CD4-positive, CD25-positive, alpha-beta regulatory T cell (primary cell): ENCODE results near the gene PROM2. TPM values are rescaled to one million over a fixed set of nuclear protein-coding genes. Genes with fewer than 3 reads are reported as not detected.
"Not testable (repeated sequence)": the region's sequence is repeated elsewhere in the genome, so short reads cannot be mapped to it uniquely, and the experiment has no call there.

Experiments
- ATAC-seq, 2 donors: fragments of 150-1000 bp; cut with Tn5 transposase; one replicate each; pipeline ENCODE4 v1.10.0; 2021; ENCODE audit warnings: low read depth in 2 of 2, moderate number of reproducible peaks in 2 of 2, moderate library complexity in 1 of 2
- DNase-seq, 3 donors: peaks; one replicate each; pipeline versions ENCODE4 v3.0.0 to v3.0.0-alpha.2; 2012 to 2022; ENCODE audit warnings: mixed read lengths in 1 of 3
- H3K27ac ChIP-seq: one replicate; pipeline ENCODE4 v1.7.0; 2013; ENCODE audit warnings: mild to moderate bottlenecking, low read length; ENCODE audit not compliant: insufficient read depth, poor library complexity, severe bottlenecking
- H3K27me3 ChIP-seq: one replicate; pipeline ENCODE4 v1.7.0; 2013; ENCODE audit warnings: low read length; ENCODE audit not compliant: control insufficient read depth, insufficient read depth
- H3K36me3 ChIP-seq: one replicate; pipeline ENCODE4 v1.7.0; 2013; ENCODE audit warnings: mild to moderate bottlenecking, low read length, moderate library complexity; ENCODE audit not compliant: control insufficient read depth, insufficient read depth
- H3K4me1 ChIP-seq: 2 replicates; pipeline ENCODE4 v1.7.0; 2013; ENCODE audit warnings: mild to moderate bottlenecking, low read length; ENCODE audit not compliant: insufficient read depth, control insufficient read depth, poor library complexity, severe bottlenecking
- H3K4me3 ChIP-seq: one replicate; pipeline ENCODE4 v1.7.0; 2013; ENCODE audit warnings: low read depth, mild to moderate bottlenecking, low read length, moderate library complexity
- H3K9me3 ChIP-seq, 2 experiments: 1 replicate in 1 of 2; 2 replicates in 1 of 2; pipeline ENCODE4 v1.7.0; 2013; ENCODE audit warnings: low read length in 2 of 2, mild to moderate bottlenecking in 1 of 2, moderate library complexity in 1 of 2; ENCODE audit not compliant: control insufficient read depth in 2 of 2
- H3K27ac Mint-ChIP-seq, 3 donors: one replicate each; pipeline ENCODE4 v1.8.0; 2020 to 2022; ENCODE audit warnings: mild to moderate bottlenecking in 3 of 3, mixed read lengths in 3 of 3, moderate library complexity in 2 of 3
- H3K27me3 Mint-ChIP-seq: one replicate; pipeline ENCODE4 v1.8.0; 2022; ENCODE audit warnings: mild to moderate bottlenecking, mixed read lengths
- H3K36me3 Mint-ChIP-seq: one replicate; pipeline ENCODE4 v1.8.0; 2020; ENCODE audit warnings: mixed read lengths
- H3K4me1 Mint-ChIP-seq, 4 donors: one replicate each; pipeline ENCODE4 v1.8.0; 2020 to 2022; ENCODE audit warnings: mixed read lengths in 4 of 4, mild to moderate bottlenecking in 1 of 4
- H3K4me3 Mint-ChIP-seq, 4 donors: one replicate each; pipeline ENCODE4 v1.8.0; 2020 to 2022; ENCODE audit warnings: mild to moderate bottlenecking in 4 of 4, mixed read lengths in 4 of 4, moderate library complexity in 3 of 4
- H3K9me3 Mint-ChIP-seq, 7 donors: one replicate each; pipeline ENCODE4 v1.8.0; 2020 to 2022; ENCODE audit warnings: mixed read lengths in 7 of 7, mild to moderate bottlenecking in 3 of 7, moderate library complexity in 2 of 7
- polyA plus RNA-seq, 4 donors: library from polyadenylated mRNA; unstranded; fragments of 300-500 nt; fragmentation: Illumina TruSeq; gene quantifications; one replicate each; pipeline ENCODE4 v1.2.3, GENCODE V29; 2021
- total RNA-seq: library from RNA; stranded (reverse); gene quantifications from one replicate; pipeline ENCODE4 v1.2.3, GENCODE V29; 2022

Gene PROM2
- total and polyA plus RNA-seq, 5 donors from 2014 or later, result 0.47 TPM; not detected in 4

DNA sequence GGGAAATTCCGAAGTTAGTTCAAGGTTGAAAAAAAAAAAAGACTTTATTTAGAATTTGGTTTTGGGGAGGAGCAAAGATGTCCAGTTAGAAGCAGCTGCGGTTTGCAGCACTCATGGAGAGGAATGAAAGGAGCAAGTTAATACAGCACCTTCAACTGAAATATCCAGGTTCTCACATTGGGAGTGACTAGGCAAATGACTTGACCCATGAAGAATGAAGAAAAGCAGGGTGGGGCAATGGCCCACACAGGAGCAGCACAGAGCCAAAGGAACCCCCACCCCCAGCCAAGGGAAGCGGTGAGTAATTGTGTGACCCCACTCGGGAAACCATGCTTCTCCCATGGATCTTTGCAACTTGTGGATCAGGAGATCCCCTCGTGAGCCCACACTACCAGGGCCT, 34.2 kb upstream of the PROM2 start:
- Histone ChIP-seq H3K27ac (no peak overlapping the region), H3K9me3 (peaks cover 9 to 40% of the 10 kb centered on the region in 2 experiments), H3K4me3 (no peak overlapping the region), H3K36me3 (no peaks in the 10 kb centered on the region), H3K4me1 (no peaks in the 10 kb centered on the region), H3K27me3 (no peaks in the 10 kb centered on the region)
- no peaks in the 10 kb centered on the region for H3K27me3 Mint-ChIP-seq
- H3K4me3 Mint-ChIP-seq, result no peak overlapping the region
- DNase-seq, result no peak
- peaks cover 9% of the 10 kb centered on the region for H3K36me3 Mint-ChIP-seq
- H3K4me1 Mint-ChIP-seq, result no peaks in the 10 kb centered on the region
- H3K9me3 Mint-ChIP-seq, result peaks cover 5 to 52% (median 14%) of the 10 kb centered on the region in 7 donors
- H3K27ac Mint-ChIP-seq, result no peak overlapping the region
- no peak for ATAC-seq

DNA sequence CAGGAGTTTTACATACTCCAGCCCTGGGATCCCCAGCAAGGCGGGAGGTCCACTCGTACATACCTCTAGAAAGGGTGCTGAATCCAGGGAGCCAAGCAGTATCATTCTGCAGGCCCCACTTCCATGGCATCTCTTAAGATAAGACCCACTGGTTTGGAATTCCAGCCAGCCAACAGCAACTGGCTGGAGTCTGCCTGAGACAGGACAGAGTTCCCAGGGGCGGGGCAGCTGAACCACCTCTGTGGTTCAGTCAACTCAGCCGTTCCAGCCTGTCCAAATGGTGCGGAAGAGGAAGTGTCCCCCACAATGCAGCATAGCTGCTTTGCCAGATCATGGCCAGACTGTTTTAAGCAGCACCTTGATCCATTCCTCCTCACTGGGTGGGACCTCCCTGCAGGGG, 33.7 kb upstream of the PROM2 start:
- peaks cover 9 to 40% of the 10 kb centered on the region in 2 experiments for H3K9me3 ChIP-seq
- H3K27me3 Mint-ChIP-seq, result no peaks in the 10 kb centered on the region
- H3K9me3 Mint-ChIP-seq, result peaks cover 5 to 52% (median 13%) of the 10 kb centered on the region in 7 donors
- peaks cover 9% of the 10 kb centered on the region for H3K36me3 Mint-ChIP-seq
- DNase-seq (no peak), ATAC-seq (no peak)
- no peaks in the 10 kb centered on the region for H3K27me3 ChIP-seq
- no peak overlapping the region for H3K27ac ChIP-seq
- no peak overlapping the region for H3K4me3 ChIP-seq
- no peaks in the 10 kb centered on the region for H3K36me3 ChIP-seq
- H3K4me3 Mint-ChIP-seq, result no peak overlapping the region
- H3K27ac Mint-ChIP-seq, result no peak overlapping the region
- H3K4me1 ChIP-seq, result no peaks in the 10 kb centered on the region
- H3K4me1 Mint-ChIP-seq, result no peaks in the 10 kb centered on the region

- H3K9me3 ChIP-seq, result peaks cover 11 to 36% of the 10 kb centered on the region in 2 experiments
- not testable (repeated sequence) for H3K27me3 Mint-ChIP-seq, H3K27me3 ChIP-seq, H3K27ac ChIP-seq, H3K4me1 ChIP-seq, H3K4me1 Mint-ChIP-seq, ATAC-seq, H3K4me3 ChIP-seq, DNase-seq, H3K4me3 Mint-ChIP-seq, H3K27ac Mint-ChIP-seq, H3K36me3 ChIP-seq, H3K36me3 Mint-ChIP-seq
- H3K9me3 Mint-ChIP-seq, result peaks cover 7 to 56% (median 16%) of the 10 kb centered on the region in 7 donors
Measured at GRCh38 chr2:95242084-95242483, 32.2 kb upstream of the PROM2 start.

DNA sequence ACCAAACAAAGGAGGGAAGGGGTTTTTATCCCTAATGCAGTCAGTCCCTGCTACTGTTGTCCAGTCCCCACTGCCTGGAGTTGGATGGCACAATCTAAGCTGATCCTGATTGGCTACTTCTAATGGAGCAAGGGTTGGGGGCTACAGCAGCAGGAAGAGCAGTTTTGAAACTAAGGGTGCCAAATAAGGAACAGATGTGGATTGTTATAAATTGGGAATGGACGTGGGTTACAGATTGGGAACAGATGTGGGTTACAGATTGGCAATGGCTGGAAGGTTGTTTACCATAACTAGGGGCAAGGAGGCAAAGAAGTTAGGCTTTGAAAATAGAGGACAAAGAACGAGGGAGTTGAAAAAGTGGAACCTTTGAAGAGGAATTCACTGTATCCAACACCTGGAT, 16.0 kb upstream of the PROM2 start:
- Mint-ChIP-seq H3K4me1 (no peaks in the 10 kb centered on the region), H3K4me3 (no peak overlapping the region), H3K9me3 (peaks cover 0 to 33% (median 7%) of the 10 kb centered on the region in 7 donors), H3K27ac (no peak overlapping the region), H3K36me3 (peaks cover 7% of the 10 kb centered on the region), H3K27me3 (peaks cover 5% of the 10 kb centered on the region)
- Histone ChIP-seq H3K27me3 (no peaks in the 10 kb centered on the region), H3K9me3 (no peaks in the 10 kb centered on the region), H3K4me1 (no peaks in the 10 kb centered on the region), H3K36me3 (no peaks in the 10 kb centered on the region), H3K27ac (no peak overlapping the region), H3K4me3 (no peak overlapping the region)
- ATAC-seq, result no peak
- no peak for DNase-seq

DNA sequence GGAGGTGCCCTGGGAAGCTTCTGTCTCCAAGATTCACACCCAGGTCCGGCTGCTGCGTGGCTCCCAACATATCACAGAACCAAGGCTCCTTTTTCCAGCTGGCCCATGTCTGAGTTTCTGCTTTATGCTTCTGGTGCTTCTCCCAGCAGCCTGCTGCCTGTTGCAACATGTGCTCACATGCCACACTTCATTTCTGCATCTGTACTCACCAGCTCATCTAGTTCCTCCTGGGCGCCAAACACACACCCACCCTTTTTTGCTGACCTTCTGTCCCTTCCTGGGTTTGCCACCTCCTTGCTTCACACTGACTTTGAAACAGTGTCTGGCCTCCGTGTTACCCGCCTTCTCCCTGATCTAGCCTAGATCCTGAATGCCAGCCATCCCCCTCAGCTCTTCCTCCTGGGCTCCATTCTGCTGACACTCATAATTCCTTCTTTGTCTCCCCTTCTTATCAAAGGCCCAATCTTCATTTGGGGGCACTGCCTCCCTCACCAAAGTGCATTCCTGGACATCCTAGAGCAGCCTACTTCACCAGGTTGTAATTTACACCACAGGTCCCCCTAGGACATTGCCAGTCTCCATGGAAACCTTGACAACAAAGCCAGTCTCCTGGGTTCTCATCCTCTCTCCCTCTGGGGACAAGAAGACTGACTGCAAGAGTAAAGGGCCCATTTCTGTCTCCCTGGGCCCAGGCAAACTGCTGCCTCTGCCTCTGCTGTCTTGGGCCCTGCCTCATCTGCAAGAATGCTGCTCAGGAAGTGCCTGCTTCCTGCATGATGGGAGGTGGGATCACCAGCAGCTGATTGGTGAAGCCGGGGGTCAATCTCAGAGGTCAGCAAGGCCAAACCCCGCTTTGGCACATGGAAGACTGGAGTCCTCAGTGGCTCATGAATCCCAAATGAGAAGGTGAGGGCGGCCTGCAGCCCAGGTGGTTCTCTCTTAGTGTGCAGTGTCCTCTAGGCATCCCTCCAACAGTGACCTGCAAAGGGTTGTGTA, 13.9 kb upstream of the PROM2 start:
- Histone ChIP-seq H3K9me3 (no peaks in the 10 kb centered on the region), H3K4me1 (no peaks in the 10 kb centered on the region), H3K36me3 (no peaks in the 10 kb centered on the region), H3K27ac (no peak overlapping the region), H3K4me3 (no peak overlapping the region), H3K27me3 (no peaks in the 10 kb centered on the region)
- Mint-ChIP-seq H3K4me3 (no peak overlapping the region), H3K36me3 (peaks cover 7% of the 10 kb centered on the region), H3K9me3 (peaks cover 0 to 21% (median 6%) of the 10 kb centered on the region in 7 donors), H3K4me1 (no peaks in the 10 kb centered on the region), H3K27me3 (peaks cover 5% of the 10 kb centered on the region), H3K27ac (no peak overlapping the region)
- ATAC-seq, result no peak
- no peak for DNase-seq

DNA sequence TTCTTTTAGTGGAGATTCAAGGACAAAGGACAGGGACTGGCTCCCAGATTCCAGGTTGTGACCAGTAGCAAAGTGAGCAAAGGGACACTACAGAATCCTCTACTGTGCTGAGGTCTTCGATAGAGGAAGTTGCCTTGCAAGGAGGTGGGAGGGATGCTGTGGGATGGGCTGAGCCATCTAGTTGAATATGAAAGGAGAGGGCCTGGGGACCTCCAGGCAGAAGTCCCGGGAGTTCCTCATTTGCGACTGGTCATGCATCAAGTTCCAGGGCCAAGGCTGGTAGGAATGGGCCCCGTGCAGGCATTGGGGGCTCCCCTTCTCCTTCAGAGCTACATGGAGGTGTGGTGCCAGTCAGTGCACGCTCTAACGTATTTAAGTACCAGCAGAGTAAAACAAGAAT, 12.6 kb upstream of the PROM2 start:
- Mint-ChIP-seq H3K9me3 (peaks cover 0 to 12% (median 6%) of the 10 kb centered on the region in 7 donors), H3K27me3 (peaks cover 5% of the 10 kb centered on the region), H3K4me3 (no peak overlapping the region), H3K27ac (no peak overlapping the region), H3K4me1 (no peaks in the 10 kb centered on the region), H3K36me3 (peaks cover 7% of the 10 kb centered on the region)
- DNase-seq (no peak), ATAC-seq (no peak)
- no peak overlapping the region for H3K4me3 ChIP-seq
- H3K27ac ChIP-seq, result no peak overlapping the region
- no peaks in the 10 kb centered on the region for H3K27me3 ChIP-seq
- no peaks in the 10 kb centered on the region for H3K9me3 ChIP-seq
- no peaks in the 10 kb centered on the region for H3K4me1 ChIP-seq
- H3K36me3 ChIP-seq, result no peaks in the 10 kb centered on the region

DNA sequence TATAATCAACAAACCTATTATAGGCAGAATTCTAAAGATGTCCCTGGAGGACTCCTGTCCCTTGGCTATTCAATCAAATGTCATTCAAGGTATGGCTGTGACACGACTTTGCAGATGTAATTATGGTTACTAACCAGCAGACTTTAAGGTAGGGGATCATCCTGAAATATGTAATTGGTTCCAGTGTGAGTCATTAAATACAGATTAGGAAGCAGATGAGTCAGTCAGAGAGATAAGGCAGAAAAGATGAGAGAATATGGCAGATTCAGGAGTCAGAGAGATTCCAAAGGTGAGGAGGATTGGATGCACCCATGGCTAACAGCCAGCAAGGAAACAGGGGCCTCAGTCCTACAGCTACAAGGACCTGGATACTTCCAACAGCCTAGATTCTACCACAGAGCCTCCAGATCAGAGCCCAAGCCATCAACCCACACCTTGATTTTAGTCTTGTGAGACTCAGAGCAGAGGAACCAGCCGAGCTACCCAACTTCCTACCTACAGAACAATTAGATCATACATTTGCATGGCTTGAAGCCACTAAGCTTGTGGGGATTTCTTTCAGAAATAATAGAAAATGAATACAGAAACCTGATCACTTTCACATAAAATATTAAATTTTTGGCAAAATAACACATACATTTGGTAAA, 11.2 kb upstream of the PROM2 start:
- Histone ChIP-seq H3K9me3 (no peaks in the 10 kb centered on the region), H3K4me1 (no peaks in the 10 kb centered on the region), H3K27ac (no peak overlapping the region), H3K27me3 (no peaks in the 10 kb centered on the region), H3K4me3 (no peak overlapping the region), H3K36me3 (no peaks in the 10 kb centered on the region)
- H3K4me1 Mint-ChIP-seq, result no peaks in the 10 kb centered on the region
- H3K27me3 Mint-ChIP-seq, result peaks cover 5% of the 10 kb centered on the region
- no peak overlapping the region for H3K27ac Mint-ChIP-seq
- ATAC-seq (no peak), DNase-seq (no peak)
- peaks cover 0 to 9% (median 5%) of the 10 kb centered on the region in 7 donors for H3K9me3 Mint-ChIP-seq
- peaks cover 7% of the 10 kb centered on the region for H3K36me3 Mint-ChIP-seq
- H3K4me3 Mint-ChIP-seq, result no peak overlapping the region
